DND-41 (cell line): Measurements from ENCODE around the gene GATA3.

Source experiments
- ATAC-seq: fragments of 200-7000 bp; cut with Tn5 transposase; 3 replicates; pipeline ENCODE4 v1.9.1; 2021; ENCODE audit warnings: low read depth; ENCODE audit not compliant: insufficient read depth
- DNase-seq: peaks from one replicate; pipeline ENCODE4 v3.0.0-alpha.2; 2020
- H2AFZ ChIP-seq: 2 replicates; pipeline ENCODE4 v1.6.0; 2012; ENCODE audit warnings: low read depth, low read length
- H3K27ac ChIP-seq: 2 replicates; pipeline ENCODE4 v1.5.1; 2012; ENCODE audit warnings: low read length, inconsistent platforms
- H3K27me3 ChIP-seq: fragments of 200-600 bp; sonication (generic); 2 replicates; pipeline ENCODE4 v1.6.0; 2012; ENCODE audit warnings: low read length, mild to moderate bottlenecking, inconsistent platforms; ENCODE audit not compliant: insufficient read depth, poor library complexity
- H3K36me3 ChIP-seq: 2 replicates; pipeline ENCODE4 v1.5.1; 2012; ENCODE audit warnings: low read length, inconsistent platforms; ENCODE audit not compliant: insufficient read depth
- H3K4me1 ChIP-seq: 2 replicates; pipeline ENCODE4 v1.5.1; 2012; ENCODE audit warnings: mild to moderate bottlenecking, low read length; ENCODE audit not compliant: insufficient read depth
- H3K4me2 ChIP-seq: 2 replicates; pipeline ENCODE4 v1.6.0; 2012; ENCODE audit warnings: mild to moderate bottlenecking, moderate library complexity, low read length, inconsistent platforms; ENCODE audit not compliant: insufficient read depth
- H3K4me3 ChIP-seq, 2 experiments: fragments of 200-600 bp in 1 of 2; shearing (Covaris generic) in 1 of 2; 2 replicates each; pipeline ENCODE4 v1.5.1; 2012 to 2016; ENCODE audit warnings: inconsistent platforms in 2 of 2, low read length in 2 of 2, mild to moderate bottlenecking in 2 of 2, low read depth in 1 of 2, moderate library complexity in 1 of 2
- H3K79me2 ChIP-seq: 2 replicates; pipeline ENCODE4 v1.6.0; 2012; ENCODE audit warnings: low read length, inconsistent platforms; ENCODE audit not compliant: insufficient read depth
- H3K9ac ChIP-seq: 2 replicates; pipeline ENCODE4 v1.6.0; 2012; ENCODE audit warnings: low read depth, mild to moderate bottlenecking, inconsistent platforms, low read length, moderate library complexity
- H3K9me3 ChIP-seq: 2 replicates; pipeline ENCODE4 v1.5.1; 2012; ENCODE audit warnings: low read length, moderate library complexity, mild to moderate bottlenecking, inconsistent platforms; ENCODE audit not compliant: insufficient read depth, severe bottlenecking
- H4K20me1 ChIP-seq: 2 replicates; pipeline ENCODE4 v1.6.0; 2012; ENCODE audit warnings: low read length; ENCODE audit not compliant: insufficient read depth
- EZH2 ChIP-seq: IDR thresholded peaks from 3 replicates; pipeline ENCODE4 v1.6.1; 2012; ENCODE audit warnings: borderline replicate concordance, low read depth, mild to moderate bottlenecking, moderate library complexity, low read length, inconsistent platforms; ENCODE audit not compliant: severe bottlenecking
- TF ChIP-seq, protein P1 (sequence below): IDR thresholded peaks from 2 replicates; pipeline ENCODE4 v1.5.1; 2012; ENCODE audit warnings: borderline replicate concordance, low read length, moderate library complexity, mild to moderate bottlenecking; ENCODE audit not compliant: poor library complexity, severe bottlenecking; ENCODE audit errors: extremely low read depth

Gene GATA3

DNA sequence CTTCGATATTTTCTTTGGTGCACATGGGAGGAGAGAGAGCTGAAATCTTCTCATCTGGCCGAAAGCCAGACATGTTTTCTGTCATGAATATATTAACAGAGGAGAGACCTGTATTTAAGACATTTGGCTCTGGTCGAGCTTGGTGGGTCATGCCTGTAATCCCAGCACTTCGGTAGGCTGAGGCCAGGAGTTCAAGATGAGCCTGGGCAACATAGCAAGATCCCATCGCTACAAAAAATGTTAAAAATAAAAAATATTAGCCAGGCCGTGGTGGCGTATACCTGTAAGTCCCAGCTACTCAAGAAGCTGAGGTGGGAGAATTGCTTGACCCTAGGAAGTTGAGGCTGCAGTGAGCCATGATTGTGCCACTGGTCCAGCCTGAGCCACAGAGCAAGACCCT lies 21.9 kb upstream of the GATA3 start:
- DNase-seq = no peak
- Histone ChIP-seq H4K20me1 (no peaks in the 10 kb centered on the region), H3K79me2 (no peaks in the 10 kb centered on the region), H3K27ac (no peak overlapping the region), H3K4me3 (no peak overlapping the region), H3K36me3 (no peaks in the 10 kb centered on the region), H3K4me2 (no peak overlapping the region), H2AFZ (no peak overlapping the region), H3K27me3 (no peaks in the 10 kb centered on the region), H3K9me3 (no peaks in the 10 kb centered on the region), H3K9ac (no peak overlapping the region), H3K4me1 (no peaks in the 10 kb centered on the region)
- no peak for ATAC-seq
- no peak for TF ChIP-seq EZH2
- TF ChIP-seq, protein P1, sequence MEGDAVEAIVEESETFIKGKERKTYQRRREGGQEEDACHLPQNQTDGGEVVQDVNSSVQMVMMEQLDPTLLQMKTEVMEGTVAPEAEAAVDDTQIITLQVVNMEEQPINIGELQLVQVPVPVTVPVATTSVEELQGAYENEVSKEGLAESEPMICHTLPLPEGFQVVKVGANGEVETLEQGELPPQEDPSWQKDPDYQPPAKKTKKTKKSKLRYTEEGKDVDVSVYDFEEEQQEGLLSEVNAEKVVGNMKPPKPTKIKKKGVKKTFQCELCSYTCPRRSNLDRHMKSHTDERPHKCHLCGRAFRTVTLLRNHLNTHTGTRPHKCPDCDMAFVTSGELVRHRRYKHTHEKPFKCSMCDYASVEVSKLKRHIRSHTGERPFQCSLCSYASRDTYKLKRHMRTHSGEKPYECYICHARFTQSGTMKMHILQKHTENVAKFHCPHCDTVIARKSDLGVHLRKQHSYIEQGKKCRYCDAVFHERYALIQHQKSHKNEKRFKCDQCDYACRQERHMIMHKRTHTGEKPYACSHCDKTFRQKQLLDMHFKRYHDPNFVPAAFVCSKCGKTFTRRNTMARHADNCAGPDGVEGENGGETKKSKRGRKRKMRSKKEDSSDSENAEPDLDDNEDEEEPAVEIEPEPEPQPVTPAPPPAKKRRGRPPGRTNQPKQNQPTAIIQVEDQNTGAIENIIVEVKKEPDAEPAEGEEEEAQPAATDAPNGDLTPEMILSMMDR = no peak

- no peaks in the 10 kb centered on the region for H3K79me2 ChIP-seq
- ATAC-seq (no peak), DNase-seq (no peak)
- no peaks in the 10 kb centered on the region for H4K20me1 ChIP-seq
- no peak overlapping the region for H2AFZ ChIP-seq
- no peaks in the 10 kb centered on the region for H3K27me3 ChIP-seq
- no peaks in the 10 kb centered on the region for H3K9me3 ChIP-seq
- no peak overlapping the region for H3K4me2 ChIP-seq
- no peak overlapping the region for H3K27ac ChIP-seq
- TF ChIP-seq EZH2 = no peak
- TF ChIP-seq, protein P1 = no peak
- H3K4me3 ChIP-seq = no peak overlapping the region
- no peak overlapping the region for H3K9ac ChIP-seq
- H3K4me1 ChIP-seq = no peaks in the 10 kb centered on the region
- no peaks in the 10 kb centered on the region for H3K36me3 ChIP-seq
These were observed 20.5 kb upstream of the GATA3 start for GRCh38 chr10:8033812-8034465.

GRCh38 chr10:8034466-8035005 lies 20.0 kb upstream of the GATA3 start:
- H3K4me2 ChIP-seq = no peak overlapping the region
- no peak for TF ChIP-seq EZH2
- TF ChIP-seq, protein P1 = no peak
- no peaks in the 10 kb centered on the region for H3K79me2 ChIP-seq
- H3K27ac ChIP-seq = no peak overlapping the region
- H3K36me3 ChIP-seq = no peaks in the 10 kb centered on the region
- no peaks in the 10 kb centered on the region for H3K4me1 ChIP-seq
- H2AFZ ChIP-seq = no peak overlapping the region
- no peak overlapping the region for H3K4me3 ChIP-seq
- no peak for DNase-seq
- H3K27me3 ChIP-seq = peaks cover 5% of the 10 kb centered on the region
- ATAC-seq = no peak
- H4K20me1 ChIP-seq = no peaks in the 10 kb centered on the region
- no peaks in the 10 kb centered on the region for H3K9me3 ChIP-seq
- H3K9ac ChIP-seq = no peak overlapping the region
